OCI-LY1 (cell line): Measurements from ENCODE around the gene L3MBTL2.

Experiments used
- CTCF ChIP-seq: fragments of 200-600 bp; sonication (generic), shearing (Covaris generic); IDR thresholded peaks from 2 replicates; pipeline ENCODE4 v1.5.1; 2017; ENCODE audit warnings: mild to moderate bottlenecking, antibody characterized with exemption, low read length, moderate library complexity, mixed read lengths
- EZH2 ChIP-seq: fragments of 200-600 bp; sonication (generic), shearing (Covaris generic); IDR thresholded peaks from 2 replicates; pipeline ENCODE4 v1.8.0; 2017; ENCODE audit warnings: borderline replicate concordance, mixed run types, mild to moderate bottlenecking, antibody characterized with exemption, low read length, moderate library complexity, mixed read lengths

GRCh38 chr22:41181349-41182241, 23.5 kb upstream of the L3MBTL2 start:
- TF ChIP-seq CTCF (no peak), EZH2 (no peak)
